ENCODE measurements around the gene NDUFV3. TPM values are rescaled to one million over a fixed set of nuclear protein-coding genes. Genes with fewer than 3 reads are reported as not detected.
"Not testable (repeated sequence)": the region's sequence is repeated elsewhere in the genome, so short reads cannot be mapped to it uniquely, and the experiment has no call there.

Gene NDUFV3
- total and polyA plus RNA-seq, 3 experiments from 2014 or later = 20.3 to 36.8 (median 36.6) TPM

GRCh38 chr21:42865776-42866160, 27.3 kb upstream of the NDUFV3 start:
- Histone ChIP-seq H3K4me3 (ENCODE audit: low read length) (no peak overlapping the region), H3K27ac (ENCODE audit: low read depth, low read length) (no peak overlapping the region), H3K36me3 (ENCODE audit: insufficient read depth, low read length) (peaks cover 22% of the 10 kb centered on the region), H3K9me3 (ENCODE audit: low read length) (no peaks in the 10 kb centered on the region), H3K4me1 (ENCODE audit: insufficient read depth, low read length) (no peaks in the 10 kb centered on the region), H3K27me3 (ENCODE audit: insufficient read depth, low read length, poor library complexity, severe bottlenecking) (no peaks in the 10 kb centered on the region)
- Mint-ChIP-seq H3K9me3 (no peaks in the 10 kb centered on the region), H3K36me3 (peaks cover 4 to 82% (median 11%) of the 10 kb centered on the region in 3 donors), H3K4me1 (peaks cover 4 to 21% (median 12%) of the 10 kb centered on the region in 3 donors), H3K27ac (no peak overlapping the region), H3K4me3 (no peak overlapping the region), H3K27me3 (no peaks in the 10 kb centered on the region)
- DNase-seq = no peak
- ChIA-PET POLR2A (no interaction called here), CTCF (interaction anchor here (1.7 kb wide), 1 partner anchor 15 kb away, joined by 3 read pairs; no protein-coding TSS in a partner anchor)

GRCh38 chr21:42868196-42868595, 24.9 kb upstream of the NDUFV3 start:
- peaks cover 27% of the 10 kb centered on the region for H3K36me3 ChIP-seq (ENCODE audit: insufficient read depth, low read length)
- CTCF ChIA-PET = no interaction called here
- H3K4me3 ChIP-seq (ENCODE audit: low read length) = no peak overlapping the region
- Mint-ChIP-seq H3K36me3 (peaks cover 5 to 87% (median 14%) of the 10 kb centered on the region in 3 donors), H3K4me1 (peaks cover 4 to 18% (median 10%) of the 10 kb centered on the region in 3 donors), H3K9me3 (no peaks in the 10 kb centered on the region), H3K27me3 (no peaks in the 10 kb centered on the region), H3K27ac (peak overlapping the region in 1 of 8 donors; percentile 54), H3K4me3 (no peak overlapping the region)
- POLR2A ChIA-PET = no interaction called here
- H3K9me3 ChIP-seq (ENCODE audit: low read length) = no peaks in the 10 kb centered on the region
- no peak overlapping the region for H3K27ac ChIP-seq (ENCODE audit: low read depth, low read length)
- DNase-seq = no peak
- H3K4me1 ChIP-seq (ENCODE audit: insufficient read depth, low read length) = no peaks in the 10 kb centered on the region
- H3K27me3 ChIP-seq (ENCODE audit: insufficient read depth, low read length, poor library complexity, severe bottlenecking) = no peaks in the 10 kb centered on the region

GRCh38 chr21:42873096-42873495, 20.0 kb upstream of the NDUFV3 start:
- H3K36me3 Mint-ChIP-seq = peaks cover 4 to 77% (median 21%) of the 10 kb centered on the region in 3 donors
- no peaks in the 10 kb centered on the region for H3K27me3 Mint-ChIP-seq

GRCh38 chr21:42875811-42876210, 17.3 kb upstream of the NDUFV3 start:
- peaks cover 4 to 62% (median 17%) of the 10 kb centered on the region in 3 donors for H3K36me3 Mint-ChIP-seq
- CTCF ChIA-PET = interaction anchor here (0.6 kb wide), 1 partner anchor 9 kb away, joined by 3 read pairs; no protein-coding TSS in a partner anchor

More at GRCh38 chr21:42873096-42873495, 20.0 kb upstream of the NDUFV3 start:
- Histone ChIP-seq H3K4me3 (ENCODE audit: low read length) (no peak overlapping the region), H3K27ac (ENCODE audit: low read depth, low read length) (no peak overlapping the region), H3K36me3 (ENCODE audit: insufficient read depth, low read length) (peaks cover 29% of the 10 kb centered on the region), H3K27me3 (ENCODE audit: insufficient read depth, low read length, poor library complexity, severe bottlenecking) (no peaks in the 10 kb centered on the region), H3K9me3 (ENCODE audit: low read length) (no peaks in the 10 kb centered on the region), H3K4me1 (ENCODE audit: insufficient read depth, low read length) (peaks cover 8% of the 10 kb centered on the region)
- no peak for DNase-seq
- ChIA-PET POLR2A (no interaction called here), CTCF (interaction anchor here (1.2 kb wide), 1 partner anchor 12 kb away, joined by 3 read pairs; no protein-coding TSS in a partner anchor)
- H3K27ac Mint-ChIP-seq = peak overlapping the region in 2 of 8 donors; percentile 52 to 53
- H3K4me1 Mint-ChIP-seq = peaks cover 3 to 11% (median 7%) of the 10 kb centered on the region in 3 donors
- no peak overlapping the region for H3K4me3 Mint-ChIP-seq
- no peaks in the 10 kb centered on the region for H3K9me3 Mint-ChIP-seq

GRCh38 chr21:42878678-42878992, 14.5 kb upstream of the NDUFV3 start:
- Histone ChIP-seq H3K4me3 (ENCODE audit: low read length) (peak overlapping the region; percentile 93), H3K36me3 (ENCODE audit: insufficient read depth, low read length) (peaks cover 2% of the 10 kb centered on the region), H3K27me3 (ENCODE audit: insufficient read depth, low read length, poor library complexity, severe bottlenecking) (no peaks in the 10 kb centered on the region), H3K27ac (ENCODE audit: low read depth, low read length) (peak overlapping the region; percentile 93), H3K9me3 (ENCODE audit: low read length) (no peaks in the 10 kb centered on the region), H3K4me1 (ENCODE audit: insufficient read depth, low read length) (peaks cover 23% of the 10 kb centered on the region)
- CTCF ChIA-PET = no interaction called here
- Mint-ChIP-seq H3K9me3 (no peaks in the 10 kb centered on the region), H3K4me3 (peak overlapping the region; percentile 94 to 99 (median 98)), H3K27me3 (peaks cover 0 to 7% of the 10 kb centered on the region in 2 donors), H3K36me3 (peaks cover 0 to 38% (median 10%) of the 10 kb centered on the region in 3 donors), H3K4me1 (peaks cover 26 to 38% (median 30%) of the 10 kb centered on the region in 3 donors), H3K27ac (peak overlapping the region; percentile 90 to 100 (median 100))
- DNase-seq = no peak
- POLR2A ChIA-PET = interaction anchor here (1.4 kb wide), 1 partner anchor 14 kb away, joined by 10 read pairs; the partner anchor contains the start of gene NDUFV3

More at GRCh38 chr21:42875811-42876210, 17.3 kb upstream of the NDUFV3 start:
- Mint-ChIP-seq H3K4me1 (peaks cover 24 to 33% (median 27%) of the 10 kb centered on the region in 3 donors), H3K4me3 (peak overlapping the region in 1 of 7 donors; percentile 65), H3K27ac (peak overlapping the region in 1 of 8 donors; percentile 89)
- H3K9me3 ChIP-seq (ENCODE audit: low read length); H3K9me3 Mint-ChIP-seq; H3K27me3 Mint-ChIP-seq; H3K27ac ChIP-seq (ENCODE audit: low read depth, low read length); H3K4me3 ChIP-seq (ENCODE audit: low read length); H3K27me3 ChIP-seq (ENCODE audit: insufficient read depth, low read length, poor library complexity, severe bottlenecking); DNase-seq; POLR2A ChIA-PET: not testable (repeated sequence)
- Histone ChIP-seq H3K4me1 (ENCODE audit: insufficient read depth, low read length) (peaks cover 23% of the 10 kb centered on the region), H3K36me3 (ENCODE audit: insufficient read depth, low read length) (peaks cover 19% of the 10 kb centered on the region)

- CTCF ChIA-PET = no interaction called here
- H3K36me3 Mint-ChIP-seq = peaks cover 0 to 32% (median 10%) of the 10 kb centered on the region in 3 donors
- H3K27ac Mint-ChIP-seq = peak within 1 kb of the TSS; percentile 97 to 100 (median 100)
- peaks cover 26 to 38% (median 30%) of the 10 kb centered on the region in 3 donors for H3K4me1 Mint-ChIP-seq
- peak within 1 kb of the TSS; percentile 93 for H3K4me3 ChIP-seq (ENCODE audit: low read length)
- no peaks in the 10 kb centered on the region for H3K36me3 ChIP-seq (ENCODE audit: insufficient read depth, low read length)
- H3K27me3 Mint-ChIP-seq = peaks cover 0 to 7% of the 10 kb centered on the region in 2 donors
- H3K27me3 ChIP-seq (ENCODE audit: insufficient read depth, low read length, poor library complexity, severe bottlenecking) = no peaks in the 10 kb centered on the region
- no peaks in the 10 kb centered on the region for H3K9me3 ChIP-seq (ENCODE audit: low read length)
- DNase-seq = peak; percentile 94 to 99 (median 98)
- no peaks in the 10 kb centered on the region for H3K9me3 Mint-ChIP-seq
- peaks cover 23% of the 10 kb centered on the region for H3K4me1 ChIP-seq (ENCODE audit: insufficient read depth, low read length)
- H3K27ac ChIP-seq (ENCODE audit: low read depth, low read length) = peak within 1 kb of the TSS; percentile 93
- H3K4me3 Mint-ChIP-seq = peak within 1 kb of the TSS; percentile 94 to 99 (median 98)
- POLR2A ChIA-PET = interaction anchor here (1.4 to 2.2 kb wide), 3 partner anchors 12 to 14 kb away, joined by 5 to 10 read pairs (median 5); partner anchors contain the start of gene NDUFV3
Observed at GRCh38 chr21:42878993-42879787, 13.9 kb upstream of the NDUFV3 start, which contains the start of gene WDR4. Gene WDR4 (minus strand): TSS chr21:42879539. CDS start chr21:42879495, 44 bp downstream.

GRCh38 chr21:42880352-42880751, 12.8 kb upstream of the NDUFV3 start:
- Mint-ChIP-seq H3K4me3 (peak overlapping the region; percentile 94 to 99 (median 98)), H3K27ac (peak overlapping the region; percentile 16 to 100 (median 100)), H3K27me3 (peaks cover 0 to 7% of the 10 kb centered on the region in 2 donors), H3K9me3 (no peaks in the 10 kb centered on the region), H3K36me3 (peaks cover 0 to 22% (median 8%) of the 10 kb centered on the region in 3 donors), H3K4me1 (peaks cover 26 to 38% (median 30%) of the 10 kb centered on the region in 3 donors)
- Histone ChIP-seq H3K4me1 (ENCODE audit: insufficient read depth, low read length) (peaks cover 23% of the 10 kb centered on the region), H3K27ac (ENCODE audit: low read depth, low read length) (peak overlapping the region; percentile 93), H3K27me3 (ENCODE audit: insufficient read depth, low read length, poor library complexity, severe bottlenecking) (no peaks in the 10 kb centered on the region), H3K9me3 (ENCODE audit: low read length) (no peaks in the 10 kb centered on the region), H3K4me3 (ENCODE audit: low read length) (peak overlapping the region; percentile 93), H3K36me3 (ENCODE audit: insufficient read depth, low read length) (no peaks in the 10 kb centered on the region)
- ChIA-PET CTCF (no interaction called here), POLR2A (interaction anchor here (1.4 to 2.2 kb wide), 2 partner anchors 10 to 12 kb away, joined by 5 read pairs; partner anchors contain the start of gene NDUFV3)
- DNase-seq = no peak

- Mint-ChIP-seq H3K4me1 (peaks cover 15 to 21% (median 21%) of the 10 kb centered on the region in 3 donors), H3K36me3 (peaks cover 0 to 7% (median 2%) of the 10 kb centered on the region in 3 donors), H3K27ac (peak overlapping the region in 1 of 8 donors; percentile 10), H3K27me3 (peaks cover 0 to 7% of the 10 kb centered on the region in 2 donors), H3K9me3 (no peaks in the 10 kb centered on the region), H3K4me3 (peak overlapping the region in 1 of 7 donors; percentile 37)
- no peak for DNase-seq
- Histone ChIP-seq H3K36me3 (ENCODE audit: insufficient read depth, low read length) (no peaks in the 10 kb centered on the region), H3K4me3 (ENCODE audit: low read length) (no peak overlapping the region), H3K9me3 (ENCODE audit: low read length) (no peaks in the 10 kb centered on the region), H3K27ac (ENCODE audit: low read depth, low read length) (no peak overlapping the region), H3K27me3 (ENCODE audit: insufficient read depth, low read length, poor library complexity, severe bottlenecking) (no peaks in the 10 kb centered on the region), H3K4me1 (ENCODE audit: insufficient read depth, low read length) (peaks cover 9% of the 10 kb centered on the region)
- ChIA-PET POLR2A (no interaction called here), CTCF (interaction anchor here (0.6 kb wide), 1 partner anchor 8 kb away, joined by 3 read pairs; no protein-coding TSS in a partner anchor)
Observed at GRCh38 chr21:42883921-42884320, 9.2 kb upstream of the NDUFV3 start.
